ENCODE measurements around the gene CBX8.

CBX8 gene

GRCh38 chr17:79802039-79802735, 5.3 kb upstream of the CBX8 start:
- H3K27ac ChIP-seq (ENCODE audit: low read depth, low read length): no peak overlapping the region
- 10% methylated on average over 10 of the region's 11 CpGs for WGBS
- no peaks in the 10 kb centered on the region for H3K36me3 ChIP-seq (ENCODE audit: insufficient read depth, low read length)
- H3K9me3 ChIP-seq (ENCODE audit: insufficient read depth, low read depth, low read length): peaks cover 5% of the 10 kb centered on the region; the same call in 1 of the 2 replicates
- H3K4me3 ChIP-seq (ENCODE audit: low read length): no peak overlapping the region
- H3K9ac ChIP-seq (ENCODE audit: low read depth, low read length): no peak overlapping the region
- H3K4me1 ChIP-seq (ENCODE audit: insufficient read depth, low read length): peaks cover 39% of the 10 kb centered on the region
- peaks cover 96% of the 10 kb centered on the region for H3K27me3 ChIP-seq (ENCODE audit: insufficient read depth, low read length)

- peaks cover 37% of the 10 kb centered on the region for H3K4me1 ChIP-seq (ENCODE audit: insufficient read depth, low read length)
- WGBS: 2% methylated on average over 52 of the region's 52 CpGs
- H3K4me3 ChIP-seq (ENCODE audit: low read length): peak overlapping the region; percentile 36
- H3K27me3 ChIP-seq (ENCODE audit: insufficient read depth, low read length): peaks cover 92% of the 10 kb centered on the region
- peaks cover 5% of the 10 kb centered on the region; the same call in 1 of the 2 replicates for H3K9me3 ChIP-seq (ENCODE audit: insufficient read depth, low read depth, low read length)
- H3K9ac ChIP-seq (ENCODE audit: low read depth, low read length): no peak overlapping the region
- H3K36me3 ChIP-seq (ENCODE audit: insufficient read depth, low read length): no peaks in the 10 kb centered on the region
- H3K27ac ChIP-seq (ENCODE audit: low read depth, low read length): no peak overlapping the region
Observed at GRCh38 chr17:79801156-79802038, 4.5 kb upstream of the CBX8 start.

- peaks cover 92% of the 10 kb centered on the region for H3K27me3 ChIP-seq (ENCODE audit: insufficient read depth, low read length)
- H3K4me3 ChIP-seq (ENCODE audit: low read length): peak overlapping the region; percentile 36
- H3K4me1 ChIP-seq (ENCODE audit: insufficient read depth, low read length): peaks cover 35% of the 10 kb centered on the region
- no peaks in the 10 kb centered on the region for H3K36me3 ChIP-seq (ENCODE audit: insufficient read depth, low read length)
- under 1% methylated on average over 44 of the region's 44 CpGs for WGBS
- H3K27ac ChIP-seq (ENCODE audit: low read depth, low read length): no peak overlapping the region
- H3K9me3 ChIP-seq (ENCODE audit: insufficient read depth, low read depth, low read length): peaks cover 5% of the 10 kb centered on the region; the same call in 1 of the 2 replicates
- no peak overlapping the region for H3K9ac ChIP-seq (ENCODE audit: low read depth, low read length)
Observed at GRCh38 chr17:79800325-79801155, 3.7 kb upstream of the CBX8 start.

DNA sequence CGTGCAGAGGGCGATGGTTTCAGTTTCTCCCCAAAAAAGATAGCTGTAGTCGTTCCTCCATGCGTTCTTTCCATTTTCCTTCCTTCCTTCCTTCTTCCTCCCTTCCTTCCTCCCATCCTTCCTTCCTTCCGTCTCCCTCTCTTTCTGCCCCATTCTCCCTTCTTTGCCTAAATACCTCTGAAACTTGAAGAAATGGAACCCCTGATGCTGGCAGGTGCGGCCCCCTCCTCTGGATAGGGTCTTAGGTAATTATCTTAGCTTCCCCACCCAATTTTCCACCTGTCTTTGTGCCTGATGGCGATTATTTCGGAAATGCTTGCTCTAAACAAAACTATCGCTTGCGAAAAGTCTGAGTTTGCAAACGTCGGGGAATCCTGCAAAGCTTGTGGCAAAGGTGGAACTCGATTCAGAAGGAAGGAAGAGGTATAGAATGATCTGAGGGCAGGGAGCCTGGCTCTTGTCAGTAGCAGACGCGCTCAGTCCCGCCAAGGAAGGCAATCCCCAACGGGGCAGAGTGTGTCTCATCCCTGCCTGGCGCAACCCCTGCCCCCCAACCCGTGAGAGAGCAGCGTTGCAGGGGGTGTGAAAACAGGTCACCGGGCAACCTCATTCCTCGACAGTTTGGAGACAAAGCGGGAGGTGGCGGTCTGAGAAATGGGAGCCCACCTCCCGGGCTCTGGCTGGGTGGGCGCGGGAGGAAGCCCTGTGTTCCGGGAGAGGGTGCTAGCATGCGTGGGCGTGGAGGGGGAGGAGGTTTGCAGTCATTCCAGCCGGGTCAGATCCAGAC, 2.9 kb upstream of the CBX8 start:
- H3K27ac ChIP-seq (ENCODE audit: low read depth, low read length): no peak overlapping the region
- no peak overlapping the region for H3K4me3 ChIP-seq (ENCODE audit: low read length)
- 3% methylated on average over 31 of the region's 31 CpGs for WGBS
- H3K27me3 ChIP-seq (ENCODE audit: insufficient read depth, low read length): peaks cover 92% of the 10 kb centered on the region
- H3K4me1 ChIP-seq (ENCODE audit: insufficient read depth, low read length): peaks cover 35% of the 10 kb centered on the region
- no peaks in the 10 kb centered on the region for H3K36me3 ChIP-seq (ENCODE audit: insufficient read depth, low read length)
- peaks cover 5% of the 10 kb centered on the region; the same call in 1 of the 2 replicates for H3K9me3 ChIP-seq (ENCODE audit: insufficient read depth, low read depth, low read length)
- no peak overlapping the region for H3K9ac ChIP-seq (ENCODE audit: low read depth, low read length)

- Histone ChIP-seq H3K4me3 (ENCODE audit: low read length) (no peak overlapping the region), H3K9ac (ENCODE audit: low read depth, low read length) (no peak overlapping the region), H3K9me3 (ENCODE audit: insufficient read depth, low read depth, low read length) (peaks cover 5% of the 10 kb centered on the region; the same call in 1 of the 2 replicates), H3K27ac (ENCODE audit: low read depth, low read length) (no peak overlapping the region), H3K27me3 (ENCODE audit: insufficient read depth, low read length) (peaks cover 92% of the 10 kb centered on the region), H3K4me1 (ENCODE audit: insufficient read depth, low read length) (peaks cover 38% of the 10 kb centered on the region), H3K36me3 (ENCODE audit: insufficient read depth, low read length) (no peaks in the 10 kb centered on the region)
- WGBS: 2% methylated on average over 23 of the region's 23 CpGs
Observed at GRCh38 chr17:79799174-79799537, 2.3 kb upstream of the CBX8 start.

GRCh38 chr17:79798299-79799173, 1.7 kb upstream of the CBX8 start:
- H3K27me3 ChIP-seq (ENCODE audit: insufficient read depth, low read length): peaks cover 92% of the 10 kb centered on the region
- no peak overlapping the region for H3K9ac ChIP-seq (ENCODE audit: low read depth, low read length)
- H3K36me3 ChIP-seq (ENCODE audit: insufficient read depth, low read length): no peaks in the 10 kb centered on the region
- peaks cover 5% of the 10 kb centered on the region; the same call in 1 of the 2 replicates for H3K9me3 ChIP-seq (ENCODE audit: insufficient read depth, low read depth, low read length)
- peak overlapping the region; percentile 29 for H3K4me3 ChIP-seq (ENCODE audit: low read length)
- H3K4me1 ChIP-seq (ENCODE audit: insufficient read depth, low read length): peaks cover 41% of the 10 kb centered on the region
- 1% methylated on average over 70 of the region's 70 CpGs for WGBS
- H3K27ac ChIP-seq (ENCODE audit: low read depth, low read length): no peak overlapping the region

- Histone ChIP-seq H3K9ac (ENCODE audit: low read depth, low read length) (no peak overlapping the region), H3K9me3 (ENCODE audit: insufficient read depth, low read depth, low read length) (peaks cover 5% of the 10 kb centered on the region; the same call in 1 of the 2 replicates), H3K4me3 (ENCODE audit: low read length) (peak overlapping the region; percentile 42), H3K27me3 (ENCODE audit: insufficient read depth, low read length) (peaks cover 92% of the 10 kb centered on the region), H3K4me1 (ENCODE audit: insufficient read depth, low read length) (peaks cover 42% of the 10 kb centered on the region), H3K27ac (ENCODE audit: low read depth, low read length) (no peak overlapping the region), H3K36me3 (ENCODE audit: insufficient read depth, low read length) (no peaks in the 10 kb centered on the region)
- under 1% methylated on average over 72 of the region's 89 CpGs for WGBS
Observed at GRCh38 chr17:79797492-79798298, 818 bp upstream of the CBX8 start.

DNA sequence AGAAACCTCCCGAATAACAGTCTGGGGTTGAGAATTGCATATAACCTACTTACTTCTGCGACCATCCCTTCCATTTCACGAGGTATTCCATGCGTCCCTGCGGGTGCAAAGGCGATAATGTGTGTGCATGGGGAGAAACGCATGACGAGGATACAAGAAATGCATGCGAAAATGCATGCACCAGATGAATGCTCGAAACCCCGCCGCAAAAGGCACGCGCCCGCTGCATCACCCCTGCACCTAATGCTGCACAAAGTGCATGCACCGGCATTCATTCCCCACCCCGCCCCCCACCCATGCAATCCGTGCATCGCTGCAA, 474 bp downstream of the CBX8 start:
- Histone ChIP-seq H3K9ac (ENCODE audit: low read depth, low read length) (peak overlapping the region; percentile 80; the same call in 1 of the 2 replicates), H3K36me3 (ENCODE audit: insufficient read depth, low read length) (no peaks in the 10 kb centered on the region), H3K4me1 (ENCODE audit: insufficient read depth, low read length) (peaks cover 45% of the 10 kb centered on the region), H3K27ac (ENCODE audit: low read depth, low read length) (no peak overlapping the region), H3K4me3 (ENCODE audit: low read length) (peak overlapping the region; percentile 73), H3K27me3 (ENCODE audit: insufficient read depth, low read length) (peaks cover 92% of the 10 kb centered on the region), H3K9me3 (ENCODE audit: insufficient read depth, low read depth, low read length) (no peaks in the 10 kb centered on the region)
- 1% methylated on average over 18 of the region's 19 CpGs for WGBS

DNA sequence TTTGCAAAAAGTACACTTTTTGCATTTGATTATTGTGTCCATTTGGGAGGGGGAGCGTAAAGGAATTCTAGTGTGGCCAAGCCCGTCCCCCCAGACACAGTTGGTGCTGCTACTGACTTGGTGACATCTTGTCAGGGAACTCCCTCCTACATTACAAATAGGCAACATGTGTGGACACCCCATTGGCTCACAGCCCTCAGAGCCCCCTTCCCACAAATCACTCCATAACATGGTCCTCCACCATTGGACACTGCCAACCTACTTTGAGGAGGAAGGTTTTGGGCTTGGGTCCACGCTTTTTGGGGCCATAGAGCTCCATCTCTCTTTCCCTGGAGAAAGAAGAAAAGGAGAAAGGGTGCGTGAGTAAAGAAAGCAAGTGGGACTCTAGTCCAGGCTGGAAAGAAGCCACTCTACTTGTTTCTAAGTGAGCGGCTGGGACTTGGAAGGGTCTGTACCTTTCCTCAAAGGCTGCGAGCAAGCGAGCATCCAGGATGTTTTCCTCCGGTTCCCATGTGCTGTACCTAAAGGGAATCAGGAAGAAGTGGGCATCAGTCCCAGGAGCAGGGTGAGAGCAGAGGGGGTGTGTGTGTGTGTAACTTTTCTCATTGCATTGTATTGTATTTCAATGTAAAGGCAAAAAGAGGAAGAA, 958 bp downstream of the CBX8 start:
- Histone ChIP-seq H3K27ac (ENCODE audit: low read depth, low read length) (no peak overlapping the region), H3K27me3 (ENCODE audit: insufficient read depth, low read length) (peaks cover 92% of the 10 kb centered on the region), H3K9ac (ENCODE audit: low read depth, low read length) (no peak overlapping the region)

More for the DNA sequence above, 958 bp downstream of the CBX8 start:
- no peaks in the 10 kb centered on the region for H3K9me3 ChIP-seq (ENCODE audit: insufficient read depth, low read depth, low read length)
- H3K4me3 ChIP-seq (ENCODE audit: low read length): peak overlapping the region; percentile 73
- no peaks in the 10 kb centered on the region for H3K36me3 ChIP-seq (ENCODE audit: insufficient read depth, low read length)
- H3K4me1 ChIP-seq (ENCODE audit: insufficient read depth, low read length): peaks cover 43% of the 10 kb centered on the region
- 36% methylated on average over 8 of the region's 8 CpGs for WGBS

Data from HUES64 (cell line).